Chondrocyte (in vitro differentiated cells): Measurements from ENCODE around the gene CPZ. TPM values are rescaled to one million over a fixed set of nuclear protein-coding genes. Genes with fewer than 3 reads are reported as not detected.

Experiments
- DNase-seq: peaks from one replicate; pipeline ENCODE4 v3.0.0; 2021; ENCODE audit warnings: mixed read lengths, low spot score
- H3K27ac Mint-ChIP-seq: one replicate; pipeline ENCODE4 v1.8.0; 2021; ENCODE audit warnings: mild to moderate bottlenecking, moderate library complexity, mixed read lengths; ENCODE audit not compliant: unreplicated experiment
- H3K27me3 Mint-ChIP-seq: 2 replicates; pipeline ENCODE4 v1.8.0; 2021; ENCODE audit warnings: low read depth, mixed read lengths
- H3K36me3 Mint-ChIP-seq: 2 replicates; pipeline ENCODE4 v1.8.0; 2021; ENCODE audit warnings: low read depth, mixed read lengths
- H3K4me1 Mint-ChIP-seq: 2 replicates; pipeline ENCODE4 v1.8.0; 2021; ENCODE audit warnings: low read depth, mild to moderate bottlenecking, mixed read lengths
- H3K4me3 Mint-ChIP-seq: one replicate; pipeline ENCODE4 v1.8.0; 2021; ENCODE audit warnings: mild to moderate bottlenecking, moderate library complexity, mixed read lengths; ENCODE audit not compliant: unreplicated experiment
- H3K9me3 Mint-ChIP-seq: 2 replicates; pipeline ENCODE4 v1.8.0; 2021; ENCODE audit warnings: low read depth, mixed read lengths
- total RNA-seq: library from RNA; stranded (reverse); gene quantifications from 3 replicates; pipeline ENCODE4 v1.2.1, GENCODE V29; 2021
- TF ChIP-seq, protein P1 (sequence below): fragments of 200-600 bp; sonication (generic); IDR thresholded peaks from 2 replicates; pipeline ENCODE4 v1.5.0; 2021; ENCODE audit warnings: antibody characterized with exemption, mild to moderate bottlenecking, moderate library complexity

CPZ gene
- total RNA-seq, 1 donor from 2014 or later = 9.5 TPM

DNA sequence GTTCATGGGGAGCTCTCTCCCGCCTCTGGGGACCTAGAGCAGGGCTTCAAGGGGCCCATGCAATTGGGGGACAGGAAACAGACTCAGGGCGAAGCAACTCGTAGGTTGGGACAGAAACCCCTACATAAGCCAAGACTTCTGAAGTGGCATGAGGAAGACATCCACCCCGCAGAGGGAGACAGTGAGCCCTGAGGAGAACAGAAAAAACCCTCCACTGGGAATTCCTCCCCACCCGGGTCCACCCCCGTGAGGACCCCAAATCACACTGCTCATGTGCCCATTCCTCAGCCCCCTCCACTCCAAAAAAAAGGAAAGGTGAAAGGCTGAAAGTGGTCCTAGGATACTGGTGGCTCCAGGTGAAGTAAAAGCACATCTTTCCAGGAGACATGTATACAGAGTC is 74.0 kb downstream of the CPZ start:
- Mint-ChIP-seq H3K9me3 (no peaks in the 10 kb centered on the region), H3K27me3 (peaks cover 55% of the 10 kb centered on the region), H3K4me3 (no peak overlapping the region), H3K36me3 (no peaks in the 10 kb centered on the region), H3K27ac (no peak overlapping the region), H3K4me1 (no peaks in the 10 kb centered on the region)
- peak; percentile 39 for DNase-seq
- TF ChIP-seq, protein P1, sequence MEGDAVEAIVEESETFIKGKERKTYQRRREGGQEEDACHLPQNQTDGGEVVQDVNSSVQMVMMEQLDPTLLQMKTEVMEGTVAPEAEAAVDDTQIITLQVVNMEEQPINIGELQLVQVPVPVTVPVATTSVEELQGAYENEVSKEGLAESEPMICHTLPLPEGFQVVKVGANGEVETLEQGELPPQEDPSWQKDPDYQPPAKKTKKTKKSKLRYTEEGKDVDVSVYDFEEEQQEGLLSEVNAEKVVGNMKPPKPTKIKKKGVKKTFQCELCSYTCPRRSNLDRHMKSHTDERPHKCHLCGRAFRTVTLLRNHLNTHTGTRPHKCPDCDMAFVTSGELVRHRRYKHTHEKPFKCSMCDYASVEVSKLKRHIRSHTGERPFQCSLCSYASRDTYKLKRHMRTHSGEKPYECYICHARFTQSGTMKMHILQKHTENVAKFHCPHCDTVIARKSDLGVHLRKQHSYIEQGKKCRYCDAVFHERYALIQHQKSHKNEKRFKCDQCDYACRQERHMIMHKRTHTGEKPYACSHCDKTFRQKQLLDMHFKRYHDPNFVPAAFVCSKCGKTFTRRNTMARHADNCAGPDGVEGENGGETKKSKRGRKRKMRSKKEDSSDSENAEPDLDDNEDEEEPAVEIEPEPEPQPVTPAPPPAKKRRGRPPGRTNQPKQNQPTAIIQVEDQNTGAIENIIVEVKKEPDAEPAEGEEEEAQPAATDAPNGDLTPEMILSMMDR = no peak

Other genes starting within 250 kb of the CPZ start
- gene ACOX3, start 152.0 kb upstream of the CPZ start, total RNA-seq = 34.8 to 51.6 TPM (median 44.0 TPM) in 3 replicates
- 12.4 to 18.0 TPM (median 15.6 TPM) in 3 replicates for gene TRMT44, start 152.0 kb upstream of the CPZ start, total RNA-seq
- 0.15 to 1.2 TPM (median 0.44 TPM) in 3 replicates for gene GPR78, start 12.4 kb upstream of the CPZ start, total RNA-seq